Esophagus muscularis mucosa (tissue), 3 donors: ENCODE measurements around the gene PTPRD.

Experiments used
- POLR2A ChIP-seq: fragments of 450-650 bp; IDR thresholded peaks from one replicate; pipeline ENCODE4 v1.6.1; 2017; ENCODE audit warnings: antibody characterized with exemption, moderate library complexity, mild to moderate bottlenecking, low read depth
- POLR2AphosphoS5 ChIP-seq, 2 donors: sonication (generic); formaldehyde crosslinking; IDR thresholded peaks; one replicate each; pipeline ENCODE4 v1.6.1; 2017; ENCODE audit warnings: antibody characterized with exemption in 2 of 2
- TF ChIP-seq, protein P1 (sequence below), 3 experiments: fragments of 200-600 bp in 2 of 3; fragments of 450-650 bp in 1 of 3; sonication (generic) in 2 of 3; IDR thresholded peaks; one replicate each; pipeline ENCODE4 v1.5.1; 2017 to 2019; ENCODE audit warnings: antibody characterized with exemption in 3 of 3, mild to moderate bottlenecking in 2 of 3, moderate library complexity in 1 of 3

GRCh38 chr9:8899511-8899910 lies 1713.3 kb downstream of the PTPRD start:
- TF ChIP-seq, protein P1, sequence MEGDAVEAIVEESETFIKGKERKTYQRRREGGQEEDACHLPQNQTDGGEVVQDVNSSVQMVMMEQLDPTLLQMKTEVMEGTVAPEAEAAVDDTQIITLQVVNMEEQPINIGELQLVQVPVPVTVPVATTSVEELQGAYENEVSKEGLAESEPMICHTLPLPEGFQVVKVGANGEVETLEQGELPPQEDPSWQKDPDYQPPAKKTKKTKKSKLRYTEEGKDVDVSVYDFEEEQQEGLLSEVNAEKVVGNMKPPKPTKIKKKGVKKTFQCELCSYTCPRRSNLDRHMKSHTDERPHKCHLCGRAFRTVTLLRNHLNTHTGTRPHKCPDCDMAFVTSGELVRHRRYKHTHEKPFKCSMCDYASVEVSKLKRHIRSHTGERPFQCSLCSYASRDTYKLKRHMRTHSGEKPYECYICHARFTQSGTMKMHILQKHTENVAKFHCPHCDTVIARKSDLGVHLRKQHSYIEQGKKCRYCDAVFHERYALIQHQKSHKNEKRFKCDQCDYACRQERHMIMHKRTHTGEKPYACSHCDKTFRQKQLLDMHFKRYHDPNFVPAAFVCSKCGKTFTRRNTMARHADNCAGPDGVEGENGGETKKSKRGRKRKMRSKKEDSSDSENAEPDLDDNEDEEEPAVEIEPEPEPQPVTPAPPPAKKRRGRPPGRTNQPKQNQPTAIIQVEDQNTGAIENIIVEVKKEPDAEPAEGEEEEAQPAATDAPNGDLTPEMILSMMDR (IDR thresholded peaks at IDR 0.05) = no peak
- TF ChIP-seq POLR2A (no peak), POLR2AphosphoS5 (IDR thresholded peaks at IDR 0.05) (no peak)
